OCI-LY3 (cell line): ENCODE data around the gene ITFG1.

Experiments
- EZH2phosphoT487 ChIP-seq: fragments of 200-600 bp; shearing (Covaris generic); IDR thresholded peaks from 2 replicates; pipeline ENCODE4 v1.6.1; 2018; ENCODE audit warnings: antibody characterized with exemption, mixed run types, low read depth
- TF ChIP-seq, protein P1 (sequence below): fragments of 200-600, 300-600 bp; sonication (generic); IDR thresholded peaks from 2 replicates; pipeline ENCODE4 v1.5.1; 2014; ENCODE audit warnings: antibody characterized with exemption, low read length, low read depth

DNA sequence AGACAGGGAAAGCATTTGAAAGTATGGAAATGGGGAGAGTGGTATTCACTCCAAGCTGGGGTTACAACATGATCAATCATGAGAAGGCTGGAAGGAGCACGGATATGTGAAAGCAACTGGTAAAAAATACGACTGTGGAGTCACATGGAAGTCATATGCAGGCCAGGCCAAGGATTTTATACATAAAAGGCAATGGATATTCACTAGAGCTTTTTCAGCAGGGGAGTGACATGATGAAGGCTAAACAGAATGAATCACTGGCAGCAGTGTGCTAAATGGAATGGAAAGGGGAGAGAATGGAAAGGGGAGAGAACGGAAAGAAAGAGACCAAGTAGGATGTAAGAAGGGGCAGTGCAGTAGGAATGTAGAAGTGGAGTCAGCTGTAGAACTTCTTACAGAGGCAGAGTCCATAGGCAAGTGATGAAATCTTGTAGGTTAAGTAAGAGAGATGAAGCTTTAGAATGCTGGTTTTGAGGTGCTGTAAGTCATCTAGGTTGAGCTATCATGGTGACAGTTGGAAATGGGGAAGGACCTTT lies 304.1 kb downstream of the ITFG1 start:
- TF ChIP-seq, protein P1, sequence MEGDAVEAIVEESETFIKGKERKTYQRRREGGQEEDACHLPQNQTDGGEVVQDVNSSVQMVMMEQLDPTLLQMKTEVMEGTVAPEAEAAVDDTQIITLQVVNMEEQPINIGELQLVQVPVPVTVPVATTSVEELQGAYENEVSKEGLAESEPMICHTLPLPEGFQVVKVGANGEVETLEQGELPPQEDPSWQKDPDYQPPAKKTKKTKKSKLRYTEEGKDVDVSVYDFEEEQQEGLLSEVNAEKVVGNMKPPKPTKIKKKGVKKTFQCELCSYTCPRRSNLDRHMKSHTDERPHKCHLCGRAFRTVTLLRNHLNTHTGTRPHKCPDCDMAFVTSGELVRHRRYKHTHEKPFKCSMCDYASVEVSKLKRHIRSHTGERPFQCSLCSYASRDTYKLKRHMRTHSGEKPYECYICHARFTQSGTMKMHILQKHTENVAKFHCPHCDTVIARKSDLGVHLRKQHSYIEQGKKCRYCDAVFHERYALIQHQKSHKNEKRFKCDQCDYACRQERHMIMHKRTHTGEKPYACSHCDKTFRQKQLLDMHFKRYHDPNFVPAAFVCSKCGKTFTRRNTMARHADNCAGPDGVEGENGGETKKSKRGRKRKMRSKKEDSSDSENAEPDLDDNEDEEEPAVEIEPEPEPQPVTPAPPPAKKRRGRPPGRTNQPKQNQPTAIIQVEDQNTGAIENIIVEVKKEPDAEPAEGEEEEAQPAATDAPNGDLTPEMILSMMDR: no peak
- TF ChIP-seq EZH2phosphoT487: no peak
